Activated CD4-positive, alpha-beta T cell treated with anti-CD3 and anti-CD28 coated beads, Interleukin-2, amount 10 ng/mL, durations not matched to agents 7 days and 5 days (primary cell): ENCODE data around the gene RECK. TPM values are rescaled to one million over a fixed set of nuclear protein-coding genes. Genes with fewer than 3 reads are reported as not detected.

Source experiments
- CTCF ChIA-PET: fragments of 350-600 bp; sonication (Branson Sonifier 250); formaldehyde crosslinking; loops from one replicate; lab custom pipeline; 2021; ENCODE audit warnings: antibody characterized with exemption; lab: Charles Lee
- POLR2A ChIA-PET: fragments of 350-600 bp; sonication (Branson Sonifier 250); formaldehyde crosslinking; loops from one replicate; lab custom pipeline; 2021; ENCODE audit warnings: antibody characterized with exemption; lab: Charles Lee
- DNase-seq: peaks from one replicate; pipeline ENCODE4 v3.0.0-alpha.2; 2020
- H3K27ac Mint-ChIP-seq: one replicate; pipeline ENCODE4 v1.8.0; 2021; ENCODE audit warnings: mild to moderate bottlenecking, moderate library complexity, mixed read lengths
- H3K27me3 Mint-ChIP-seq: one replicate; pipeline ENCODE4 v1.8.0; 2021; ENCODE audit warnings: mixed read lengths
- H3K36me3 Mint-ChIP-seq: one replicate; pipeline ENCODE4 v1.8.0; 2021; ENCODE audit warnings: low read depth, mixed read lengths
- H3K4me1 Mint-ChIP-seq: one replicate; pipeline ENCODE4 v1.8.0; 2021; ENCODE audit warnings: mixed read lengths
- H3K4me3 Mint-ChIP-seq: one replicate; pipeline ENCODE4 v1.8.0; 2021; ENCODE audit warnings: mild to moderate bottlenecking, moderate library complexity, mixed read lengths
- H3K9me3 Mint-ChIP-seq: one replicate; pipeline ENCODE4 v1.8.0; 2021; ENCODE audit warnings: mixed read lengths
- total RNA-seq, 2 experiments: library from RNA; stranded (reverse); gene quantifications; one replicate each; pipeline ENCODE4 v1.2.3, GENCODE V29; 2021

Gene RECK
- total RNA-seq, 2 experiments from 2014 or later: 7.0 to 8.2 TPM

DNA sequence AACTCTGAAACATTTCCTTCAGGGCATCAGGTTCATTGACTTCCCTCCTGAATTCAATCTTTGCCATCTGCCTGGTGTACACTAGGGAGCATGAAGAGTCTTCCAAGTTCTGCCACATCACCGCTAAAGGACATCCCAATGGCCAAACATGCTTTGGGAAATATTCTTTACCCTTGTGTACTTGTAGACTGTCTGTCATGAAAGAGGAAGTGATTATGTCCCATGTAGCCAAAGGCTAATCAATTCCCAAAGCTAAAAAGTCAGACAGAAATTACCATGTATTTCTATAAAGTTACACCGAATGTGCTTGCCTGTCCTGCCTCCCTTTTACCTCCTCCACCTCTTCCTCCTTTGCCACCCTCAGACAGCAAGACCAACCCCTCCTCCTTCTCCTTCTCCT is 28.9 kb upstream of the RECK start:
- H3K4me1 Mint-ChIP-seq: peaks cover 19% of the 10 kb centered on the region
- no peaks in the 10 kb centered on the region for H3K36me3 Mint-ChIP-seq
- peaks cover 10% of the 10 kb centered on the region for H3K9me3 Mint-ChIP-seq
- H3K27ac Mint-ChIP-seq: no peak overlapping the region
- H3K4me3 Mint-ChIP-seq: no peak overlapping the region
- H3K27me3 Mint-ChIP-seq: peaks cover 41% of the 10 kb centered on the region
- ChIA-PET POLR2A (no interaction called here), CTCF (interaction anchor here (0.5 to 2.6 kb wide), 16 partner anchors 8 to 496 kb away, joined by 3 to 12 read pairs (median 4); partner anchors contain the start of gene OR2S2)
- DNase-seq: no peak

DNA sequence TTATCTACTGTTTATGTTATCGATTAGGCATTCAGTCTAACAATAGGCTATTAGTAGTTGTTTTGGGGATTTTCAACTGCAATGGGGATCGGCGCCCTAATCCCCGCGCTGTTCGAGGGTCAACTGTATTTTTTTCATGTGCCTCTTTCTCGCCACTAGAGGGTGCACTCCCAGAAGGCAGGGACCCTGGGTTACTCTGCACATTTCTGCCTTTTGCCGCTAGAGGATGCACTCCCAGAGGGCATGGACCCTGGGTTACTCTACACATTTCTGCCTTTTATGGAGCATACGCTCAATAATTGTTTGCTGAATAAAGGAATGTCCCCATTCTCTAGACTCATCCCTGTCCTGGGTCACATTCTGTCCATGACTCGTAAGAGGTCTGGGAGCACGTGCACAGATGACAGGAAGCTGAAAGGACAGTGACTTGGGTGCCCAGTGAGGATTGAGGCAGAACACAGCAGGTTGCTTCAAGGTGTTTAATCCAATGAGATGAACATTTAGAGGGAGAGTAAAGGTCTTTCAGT is 27.9 kb upstream of the RECK start:
- peak; percentile 72 for DNase-seq
- POLR2A ChIA-PET: no interaction called here
- peaks cover 10% of the 10 kb centered on the region for H3K9me3 Mint-ChIP-seq
- H3K36me3 Mint-ChIP-seq: no peaks in the 10 kb centered on the region
- H3K4me1 Mint-ChIP-seq: peaks cover 19% of the 10 kb centered on the region
- peaks cover 48% of the 10 kb centered on the region for H3K27me3 Mint-ChIP-seq
- CTCF ChIA-PET: interaction anchor here (0.6 to 2.6 kb wide), 13 partner anchors 9 to 244 kb away, joined by 3 to 12 read pairs (median 4); no protein-coding TSS in a partner anchor
- H3K4me3 Mint-ChIP-seq: no peak overlapping the region
- no peak overlapping the region for H3K27ac Mint-ChIP-seq

DNA sequence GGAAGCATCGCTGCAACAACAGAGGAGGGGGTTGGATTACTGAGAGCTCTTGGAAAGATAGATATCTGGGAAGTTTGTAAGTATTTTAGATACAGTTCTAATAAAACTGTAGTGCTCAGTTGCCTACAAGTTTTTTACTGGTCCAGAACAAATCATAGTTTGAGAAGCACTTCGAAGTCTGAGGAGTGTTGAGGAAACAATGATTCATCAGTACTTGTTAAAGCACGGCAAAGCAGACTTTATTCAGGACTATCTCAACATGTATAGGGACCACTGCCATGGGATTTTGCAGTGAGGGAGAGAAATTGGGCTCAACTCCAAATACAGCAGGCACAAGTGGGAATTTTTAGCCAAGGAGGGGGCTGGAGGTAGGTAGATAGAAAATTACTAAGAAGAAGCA is 25.3 kb upstream of the RECK start:
- DNase-seq: no peak
- CTCF ChIA-PET: interaction anchor here (1.6 kb wide), 1 partner anchor 12 kb away, joined by 7 read pairs; no protein-coding TSS in a partner anchor
- H3K27me3 Mint-ChIP-seq: peaks cover 42% of the 10 kb centered on the region
- no peak overlapping the region for H3K27ac Mint-ChIP-seq
- peaks cover 19% of the 10 kb centered on the region for H3K4me1 Mint-ChIP-seq
- no peaks in the 10 kb centered on the region for H3K9me3 Mint-ChIP-seq
- no peak overlapping the region for H3K4me3 Mint-ChIP-seq
- H3K36me3 Mint-ChIP-seq: no peaks in the 10 kb centered on the region
- POLR2A ChIA-PET: no interaction called here

DNA sequence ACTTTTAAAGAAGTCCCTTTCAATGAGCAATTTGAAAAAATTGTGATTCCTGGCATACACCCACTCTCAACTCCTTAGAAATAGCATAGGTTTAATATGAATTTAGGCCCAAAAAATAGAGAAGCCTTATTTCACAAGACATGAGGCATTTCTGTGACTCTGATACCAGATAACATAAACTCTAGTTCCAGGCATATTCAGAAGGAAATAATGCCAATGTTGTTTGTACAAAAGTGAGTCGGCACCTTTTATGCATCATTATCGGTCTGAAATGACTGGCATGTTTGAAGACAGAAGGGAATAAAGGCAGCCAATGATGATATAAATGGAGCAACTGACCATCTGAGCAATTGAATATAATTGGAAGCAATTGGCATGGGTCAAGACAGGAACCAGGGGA is 19.4 kb upstream of the RECK start:
- H3K4me3 Mint-ChIP-seq: no peak overlapping the region
- H3K9me3 Mint-ChIP-seq: no peaks in the 10 kb centered on the region
- no peaks in the 10 kb centered on the region for H3K4me1 Mint-ChIP-seq
- H3K27ac Mint-ChIP-seq: no peak overlapping the region
- CTCF ChIA-PET: no interaction called here
- DNase-seq: no peak
- H3K36me3 Mint-ChIP-seq: no peaks in the 10 kb centered on the region
- POLR2A ChIA-PET: no interaction called here
- peaks cover 18% of the 10 kb centered on the region for H3K27me3 Mint-ChIP-seq

DNA sequence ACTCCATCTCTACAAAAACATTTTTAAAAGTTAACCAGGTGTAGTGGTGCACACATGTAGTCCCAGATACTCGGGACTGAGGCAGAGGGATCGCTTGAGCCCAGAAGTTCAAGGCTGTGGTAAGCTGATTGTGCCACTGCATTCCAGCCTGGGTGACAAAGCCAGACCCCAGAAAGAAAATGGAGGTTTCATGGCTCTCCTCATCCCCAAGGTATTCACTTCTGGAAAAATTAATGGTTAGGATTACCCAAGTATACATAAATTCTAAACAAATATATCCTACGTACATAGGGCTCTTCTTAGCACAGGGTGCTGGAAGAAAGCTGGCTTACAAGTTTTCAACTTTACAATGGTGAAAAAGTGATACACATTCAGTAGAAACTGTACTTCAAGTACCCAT is 18.6 kb upstream of the RECK start:
- H3K9me3 Mint-ChIP-seq: no peaks in the 10 kb centered on the region
- DNase-seq: no peak
- CTCF ChIA-PET: interaction anchor here (2.3 kb wide), 2 partner anchors 10 to 20 kb away, joined by 6 to 8 read pairs; no protein-coding TSS in a partner anchor
- H3K27me3 Mint-ChIP-seq: peaks cover 16% of the 10 kb centered on the region
- no peak overlapping the region for H3K27ac Mint-ChIP-seq
- POLR2A ChIA-PET: interaction anchor here (0.5 kb wide), 1 partner anchor 19 kb away, joined by 3 read pairs; the partner anchor contains the start of gene RECK
- H3K4me3 Mint-ChIP-seq: no peak overlapping the region
- H3K4me1 Mint-ChIP-seq: no peaks in the 10 kb centered on the region
- H3K36me3 Mint-ChIP-seq: no peaks in the 10 kb centered on the region

DNA sequence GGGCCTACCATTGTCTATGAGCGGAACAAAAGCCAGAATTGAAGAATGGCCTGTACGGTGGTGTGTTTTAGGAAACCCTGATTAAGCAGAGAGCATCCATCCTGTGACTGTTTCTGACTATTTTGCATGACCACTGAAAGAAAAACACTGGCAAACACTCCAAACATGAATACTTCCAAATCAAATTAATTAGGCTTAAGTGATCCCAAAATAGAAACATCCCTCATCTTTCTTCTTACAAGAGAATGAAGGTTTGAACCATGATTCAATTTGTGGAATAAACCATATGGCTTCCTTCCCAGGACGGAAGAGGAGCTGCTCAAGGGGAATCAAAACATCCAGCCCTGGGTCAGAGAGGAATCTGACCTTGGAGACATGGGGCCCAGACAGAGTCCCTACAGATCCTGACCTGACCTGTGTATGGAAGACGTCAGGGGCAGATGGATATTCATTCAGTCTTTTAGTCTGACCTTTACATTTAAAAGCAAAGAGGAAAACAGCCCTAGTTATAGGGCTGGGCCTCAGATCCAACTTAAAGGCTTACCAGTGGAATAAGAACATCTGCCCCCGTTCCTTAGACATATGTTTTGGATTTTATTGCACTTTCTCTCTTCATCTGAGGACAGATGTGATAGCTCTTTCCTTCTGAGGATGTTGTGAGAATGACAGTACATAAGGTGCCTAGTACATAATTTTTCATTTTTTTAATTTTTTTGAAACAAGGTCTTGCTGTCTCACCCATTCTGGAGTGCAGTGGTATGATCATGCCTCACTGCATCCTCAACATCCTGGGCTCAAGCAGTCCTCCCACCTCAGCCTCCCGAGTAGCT is 17.6 kb upstream of the RECK start:
- Mint-ChIP-seq H3K36me3 (no peaks in the 10 kb centered on the region), H3K27me3 (peaks cover 9% of the 10 kb centered on the region), H3K4me1 (no peaks in the 10 kb centered on the region), H3K4me3 (no peak overlapping the region), H3K27ac (no peak overlapping the region), H3K9me3 (no peaks in the 10 kb centered on the region)
- ChIA-PET CTCF (interaction anchor here (2.3 kb wide), 2 partner anchors 11 to 19 kb away, joined by 6 to 8 read pairs; no protein-coding TSS in a partner anchor), POLR2A (no interaction called here)
- DNase-seq: no peak

DNA sequence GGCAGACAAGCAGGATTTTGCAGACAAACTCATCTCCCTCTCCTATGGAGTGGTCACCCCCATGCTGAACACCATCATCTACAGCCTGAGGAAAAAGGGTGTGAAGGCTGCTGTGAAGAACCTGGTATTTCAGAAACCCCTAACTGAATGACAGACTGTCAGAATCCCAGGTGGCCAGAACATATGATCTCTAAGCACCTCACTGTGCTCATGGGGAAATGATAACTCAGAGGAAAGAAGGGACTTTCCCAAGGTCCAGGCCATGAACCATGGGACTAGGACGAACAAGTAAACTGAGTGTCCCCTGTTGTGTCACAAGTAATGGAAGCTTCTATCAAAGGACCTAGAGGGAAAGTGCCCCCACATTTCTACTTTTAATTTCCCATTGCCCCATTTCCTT is 14.7 kb upstream of the RECK start:
- Mint-ChIP-seq H3K9me3 (no peaks in the 10 kb centered on the region), H3K4me1 (no peaks in the 10 kb centered on the region), H3K4me3 (no peak overlapping the region), H3K36me3 (no peaks in the 10 kb centered on the region), H3K27ac (no peak overlapping the region), H3K27me3 (no peaks in the 10 kb centered on the region)
- ChIA-PET POLR2A (no interaction called here), CTCF (interaction anchor here (1.4 to 2.8 kb wide), 5 partner anchors 11 to 145 kb away, joined by 3 to 11 read pairs (median 4); partner anchors contain the start of gene RECK)
- no peak for DNase-seq

DNA sequence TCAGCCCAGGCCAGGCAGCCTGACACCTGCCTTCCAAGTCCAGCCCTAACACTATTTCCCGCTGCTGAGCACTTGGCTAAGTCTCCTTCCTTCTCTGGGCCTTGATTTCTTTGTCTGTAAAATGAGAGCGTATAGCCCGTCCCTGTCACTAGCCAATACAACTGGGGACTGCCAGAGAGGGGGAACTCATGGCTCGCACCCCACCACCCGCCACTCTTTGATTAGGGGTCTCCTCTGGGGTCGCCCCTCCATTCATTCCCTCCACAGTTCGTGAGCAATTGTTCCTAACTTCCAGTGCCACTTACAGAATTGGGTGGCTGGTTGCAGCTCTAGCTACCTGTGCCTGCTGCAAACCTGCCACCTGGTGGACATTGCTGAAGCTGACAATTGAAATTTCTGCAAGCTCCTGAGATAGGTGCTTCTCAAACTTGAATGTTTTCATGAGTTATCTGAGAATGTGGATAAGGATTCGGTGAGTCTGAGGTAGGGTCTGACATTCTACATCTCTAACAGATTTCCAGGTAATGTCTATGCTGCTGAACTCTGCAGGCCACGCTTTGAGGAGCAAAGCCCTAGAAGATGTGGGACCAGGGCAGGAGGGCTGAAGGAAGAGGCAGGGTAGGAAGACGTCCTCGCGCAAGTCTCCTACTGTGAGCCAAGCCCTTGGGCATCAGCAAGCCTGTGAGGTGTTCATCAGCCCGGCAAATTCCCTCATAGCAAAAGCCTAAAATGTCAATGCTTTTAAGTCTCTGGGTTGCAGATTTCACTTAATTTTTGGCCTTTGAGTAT is 13.3 kb upstream of the RECK start:
- H3K36me3 Mint-ChIP-seq: no peaks in the 10 kb centered on the region
- ChIA-PET POLR2A (no interaction called here), CTCF (interaction anchor here (0.7 to 2.8 kb wide), 14 partner anchors 9 to 166 kb away, joined by 3 to 12 read pairs (median 4); partner anchors contain the start of gene RECK)
- no peak overlapping the region for H3K4me3 Mint-ChIP-seq
- peak; percentile 77 for DNase-seq
- H3K9me3 Mint-ChIP-seq: no peaks in the 10 kb centered on the region
- H3K27me3 Mint-ChIP-seq: peaks cover 1% of the 10 kb centered on the region
- no peak overlapping the region for H3K27ac Mint-ChIP-seq
- no peaks in the 10 kb centered on the region for H3K4me1 Mint-ChIP-seq

DNA sequence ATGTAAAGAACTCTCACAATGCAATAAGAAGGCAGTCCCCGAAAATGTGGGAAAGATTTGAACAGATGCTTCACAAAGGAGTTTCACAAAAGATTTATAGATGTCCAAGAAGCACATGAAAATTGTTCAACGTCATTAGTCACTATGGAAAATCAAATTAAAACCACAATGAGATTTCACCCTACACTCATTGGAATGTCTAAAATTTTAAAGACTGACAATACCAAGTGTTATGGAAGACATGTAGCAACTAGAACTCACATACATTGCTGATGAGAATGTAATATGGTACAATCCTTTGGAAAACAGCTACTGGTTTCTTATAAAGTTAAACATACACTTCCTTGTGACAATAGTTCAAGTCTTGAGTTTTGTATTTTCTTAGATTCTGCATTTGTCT is 11.0 kb upstream of the RECK start:
- no peaks in the 10 kb centered on the region for H3K4me1 Mint-ChIP-seq
- H3K27ac Mint-ChIP-seq: no peak overlapping the region
- CTCF ChIA-PET: no interaction called here
- peaks cover 14% of the 10 kb centered on the region for H3K27me3 Mint-ChIP-seq
- POLR2A ChIA-PET: no interaction called here
- no peaks in the 10 kb centered on the region for H3K9me3 Mint-ChIP-seq
- H3K36me3 Mint-ChIP-seq: no peaks in the 10 kb centered on the region
- no peak for DNase-seq
- H3K4me3 Mint-ChIP-seq: no peak overlapping the region

DNA sequence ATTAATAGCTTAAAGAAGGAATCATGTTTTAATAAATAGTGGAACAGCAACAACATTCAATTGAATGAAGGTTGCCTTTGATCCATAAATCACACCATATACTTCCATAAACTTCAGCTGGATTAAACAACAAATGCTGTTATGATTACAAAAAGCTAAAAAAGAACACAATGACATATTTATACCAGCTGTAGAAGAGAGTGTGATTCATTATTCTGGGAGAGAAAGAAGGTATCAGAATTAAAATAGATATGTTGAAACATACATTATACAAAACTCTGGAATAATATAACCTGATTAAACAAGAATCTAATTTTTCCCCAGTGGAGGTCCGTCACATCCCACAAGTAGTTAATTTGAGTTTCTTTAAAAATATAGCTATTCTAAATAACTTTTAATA is 7.5 kb upstream of the RECK start:
- no peak for DNase-seq
- ChIA-PET CTCF (interaction anchor here (1.3 kb wide), 1 partner anchor 8 kb away, joined by 4 read pairs; no protein-coding TSS in a partner anchor), POLR2A (no interaction called here)
- Mint-ChIP-seq H3K4me1 (no peaks in the 10 kb centered on the region), H3K9me3 (no peaks in the 10 kb centered on the region), H3K4me3 (no peak overlapping the region), H3K27me3 (peaks cover 33% of the 10 kb centered on the region), H3K27ac (no peak overlapping the region), H3K36me3 (no peaks in the 10 kb centered on the region)

GRCh38 chr9:36029765-36030528 is 6.8 kb upstream of the RECK start:
- Mint-ChIP-seq H3K27me3 (peaks cover 35% of the 10 kb centered on the region), H3K4me3 (no peak overlapping the region), H3K36me3 (no peaks in the 10 kb centered on the region), H3K9me3 (no peaks in the 10 kb centered on the region), H3K27ac (no peak overlapping the region), H3K4me1 (no peaks in the 10 kb centered on the region)
- ChIA-PET POLR2A (no interaction called here), CTCF (interaction anchor here (1.3 kb wide), 1 partner anchor 9 kb away, joined by 4 read pairs; no protein-coding TSS in a partner anchor)
- DNase-seq: no peak

DNA sequence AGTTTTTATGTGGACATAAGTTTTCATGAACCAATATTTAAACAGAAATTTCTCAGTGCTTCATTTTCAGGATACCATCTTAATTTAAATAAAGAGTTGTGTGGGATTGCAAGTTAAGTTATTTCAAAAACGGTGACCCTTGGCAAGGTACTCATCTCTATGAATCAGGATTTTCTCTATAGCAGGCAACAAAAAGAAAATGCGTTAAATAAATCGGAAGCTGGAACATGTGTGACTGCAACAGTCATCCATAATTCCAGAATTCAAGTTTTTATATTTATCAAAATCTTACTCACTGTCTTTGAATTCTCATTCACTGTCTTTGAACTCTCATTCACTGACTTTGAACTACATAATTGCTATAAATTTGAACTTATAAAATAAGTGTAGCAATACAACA is 5.8 kb upstream of the RECK start:
- ChIA-PET POLR2A (no interaction called here), CTCF (interaction anchor here (1.0 kb wide), 1 partner anchor 23 kb away, joined by 3 read pairs; no protein-coding TSS in a partner anchor)
- H3K27ac Mint-ChIP-seq: no peak overlapping the region
- no peaks in the 10 kb centered on the region for H3K4me1 Mint-ChIP-seq
- no peaks in the 10 kb centered on the region for H3K36me3 Mint-ChIP-seq
- no peaks in the 10 kb centered on the region for H3K9me3 Mint-ChIP-seq
- H3K4me3 Mint-ChIP-seq: no peak overlapping the region
- DNase-seq: no peak
- H3K27me3 Mint-ChIP-seq: peaks cover 35% of the 10 kb centered on the region
